ENCODE data around the gene CHPF2. TPM values are rescaled to one million over a fixed set of nuclear protein-coding genes. Genes with fewer than 3 reads are reported as not detected.

CHPF2 gene
- total and polyA plus RNA-seq, 2 experiments from 2014 or later: 4.8 to 26.1 TPM

DNA sequence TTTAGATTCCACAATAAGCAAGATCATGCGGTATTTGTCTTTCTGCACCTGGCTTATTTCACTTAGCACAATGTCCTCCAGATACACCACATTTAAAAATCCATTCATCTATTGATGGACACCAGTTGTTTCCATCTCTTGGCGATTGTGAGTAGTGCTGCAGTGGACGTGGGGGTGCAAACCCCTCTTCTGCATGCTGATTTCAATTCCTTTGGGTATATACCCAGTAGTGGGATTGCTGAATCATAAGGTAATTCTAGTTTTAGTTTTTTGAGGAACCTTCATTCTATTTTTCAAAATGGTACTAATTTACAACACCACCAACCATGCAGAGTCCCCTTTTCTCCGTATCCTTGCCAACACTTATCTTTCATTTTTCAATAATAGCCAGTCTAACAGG is 43.2 kb upstream of the CHPF2 start:
- Histone ChIP-seq H2AFZ (no peak overlapping the region), H3K79me2 (replicated peaks; ENCODE audit: insufficient read depth) (no peaks in the 10 kb centered on the region), H3K36me3 (ENCODE audit: insufficient read depth) (no peaks in the 10 kb centered on the region), H3F3A (replicated peaks; ENCODE audit: low read depth) (no peaks in the 10 kb centered on the region), H3K4me2 (no peak overlapping the region), H3K9me2 (ENCODE audit: insufficient read depth) (no peaks in the 10 kb centered on the region), H3K4me1 (ENCODE audit: insufficient read depth) (no peaks in the 10 kb centered on the region), H3K27ac (ENCODE audit: low read depth) (no peak overlapping the region), H3K4me3 (no peak overlapping the region), H4K20me1 (replicated peaks; ENCODE audit: insufficient read depth) (no peaks in the 10 kb centered on the region), H3K27me3 (ENCODE audit: insufficient read depth) (no peaks in the 10 kb centered on the region)
- DNase-seq (ENCODE audit: low spot score) (no peak), ATAC-seq (no peak)
- no peaks in the 10 kb centered on the region for H3K4me1 Mint-ChIP-seq
- no peaks in the 10 kb centered on the region for H3K9me3 Mint-ChIP-seq
- no peaks in the 10 kb centered on the region for H3K36me3 Mint-ChIP-seq (ENCODE audit: low read depth)
- H3K4me3 Mint-ChIP-seq: no peak overlapping the region
- TF ChIP-seq, protein P1, sequence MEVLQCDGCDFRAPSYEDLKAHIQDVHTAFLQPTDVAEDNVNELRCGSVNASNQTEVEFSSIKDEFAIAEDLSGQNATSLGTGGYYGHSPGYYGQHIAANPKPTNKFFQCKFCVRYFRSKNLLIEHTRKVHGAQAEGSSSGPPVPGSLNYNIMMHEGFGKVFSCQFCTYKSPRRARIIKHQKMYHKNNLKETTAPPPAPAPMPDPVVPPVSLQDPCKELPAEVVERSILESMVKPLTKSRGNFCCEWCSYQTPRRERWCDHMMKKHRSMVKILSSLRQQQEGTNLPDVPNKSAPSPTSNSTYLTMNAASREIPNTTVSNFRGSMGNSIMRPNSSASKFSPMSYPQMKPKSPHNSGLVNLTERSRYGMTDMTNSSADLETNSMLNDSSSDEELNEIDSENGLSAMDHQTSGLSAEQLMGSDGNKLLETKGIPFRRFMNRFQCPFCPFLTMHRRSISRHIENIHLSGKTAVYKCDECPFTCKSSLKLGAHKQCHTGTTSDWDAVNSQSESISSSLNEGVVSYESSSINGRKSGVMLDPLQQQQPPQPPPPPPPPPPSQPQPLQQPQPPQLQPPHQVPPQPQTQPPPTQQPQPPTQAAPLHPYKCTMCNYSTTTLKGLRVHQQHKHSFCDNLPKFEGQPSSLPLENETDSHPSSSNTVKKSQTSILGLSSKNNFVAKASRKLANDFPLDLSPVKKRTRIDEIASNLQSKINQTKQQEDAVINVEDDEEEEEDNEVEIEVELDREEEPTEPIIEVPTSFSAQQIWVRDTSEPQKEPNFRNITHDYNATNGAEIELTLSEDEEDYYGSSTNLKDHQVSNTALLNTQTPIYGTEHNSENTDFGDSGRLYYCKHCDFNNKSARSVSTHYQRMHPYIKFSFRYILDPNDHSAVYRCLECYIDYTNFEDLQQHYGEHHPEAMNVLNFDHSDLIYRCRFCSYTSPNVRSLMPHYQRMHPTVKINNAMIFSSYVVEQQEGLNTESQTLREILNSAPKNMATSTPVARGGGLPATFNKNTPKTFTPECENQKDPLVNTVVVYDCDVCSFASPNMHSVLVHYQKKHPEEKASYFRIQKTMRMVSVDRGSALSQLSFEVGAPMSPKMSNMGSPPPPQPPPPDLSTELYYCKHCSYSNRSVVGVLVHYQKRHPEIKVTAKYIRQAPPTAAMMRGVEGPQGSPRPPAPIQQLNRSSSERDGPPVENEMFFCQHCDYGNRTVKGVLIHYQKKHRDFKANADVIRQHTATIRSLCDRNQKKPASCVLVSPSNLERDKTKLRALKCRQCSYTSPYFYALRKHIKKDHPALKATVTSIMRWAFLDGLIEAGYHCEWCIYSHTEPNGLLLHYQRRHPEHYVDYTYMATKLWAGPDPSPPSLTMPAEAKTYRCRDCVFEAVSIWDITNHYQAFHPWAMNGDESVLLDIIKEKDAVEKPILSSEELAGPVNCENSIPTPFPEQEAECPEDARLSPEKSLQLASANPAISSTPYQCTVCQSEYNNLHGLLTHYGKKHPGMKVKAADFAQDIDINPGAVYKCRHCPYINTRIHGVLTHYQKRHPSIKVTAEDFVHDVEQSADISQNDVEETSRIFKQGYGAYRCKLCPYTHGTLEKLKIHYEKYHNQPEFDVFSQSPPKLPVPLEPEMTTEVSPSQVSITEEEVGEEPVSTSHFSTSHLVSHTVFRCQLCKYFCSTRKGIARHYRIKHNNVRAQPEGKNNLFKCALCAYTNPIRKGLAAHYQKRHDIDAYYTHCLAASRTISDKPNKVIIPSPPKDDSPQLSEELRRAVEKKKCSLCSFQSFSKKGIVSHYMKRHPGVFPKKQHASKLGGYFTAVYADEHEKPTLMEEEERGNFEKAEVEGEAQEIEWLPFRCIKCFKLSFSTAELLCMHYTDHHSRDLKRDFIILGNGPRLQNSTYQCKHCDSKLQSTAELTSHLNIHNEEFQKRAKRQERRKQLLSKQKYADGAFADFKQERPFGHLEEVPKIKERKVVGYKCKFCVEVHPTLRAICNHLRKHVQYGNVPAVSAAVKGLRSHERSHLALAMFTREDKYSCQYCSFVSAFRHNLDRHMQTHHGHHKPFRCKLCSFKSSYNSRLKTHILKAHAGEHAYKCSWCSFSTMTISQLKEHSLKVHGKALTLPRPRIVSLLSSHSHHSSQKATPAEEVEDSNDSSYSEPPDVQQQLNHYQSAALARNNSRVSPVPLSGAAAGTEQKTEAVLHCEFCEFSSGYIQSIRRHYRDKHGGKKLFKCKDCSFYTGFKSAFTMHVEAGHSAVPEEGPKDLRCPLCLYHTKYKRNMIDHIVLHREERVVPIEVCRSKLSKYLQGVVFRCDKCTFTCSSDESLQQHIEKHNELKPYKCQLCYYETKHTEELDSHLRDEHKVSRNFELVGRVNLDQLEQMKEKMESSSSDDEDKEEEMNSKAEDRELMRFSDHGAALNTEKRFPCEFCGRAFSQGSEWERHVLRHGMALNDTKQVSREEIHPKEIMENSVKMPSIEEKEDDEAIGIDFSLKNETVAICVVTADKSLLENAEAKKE (CRISPR knock-in tag; IDR thresholded peaks at IDR 0.05): no peak
- no peak for TF ChIP-seq ZNF331 (CRISPR knock-in tag; IDR thresholded peaks at IDR 0.05; ENCODE audit: low read depth)
- TF ChIP-seq, protein P2, sequence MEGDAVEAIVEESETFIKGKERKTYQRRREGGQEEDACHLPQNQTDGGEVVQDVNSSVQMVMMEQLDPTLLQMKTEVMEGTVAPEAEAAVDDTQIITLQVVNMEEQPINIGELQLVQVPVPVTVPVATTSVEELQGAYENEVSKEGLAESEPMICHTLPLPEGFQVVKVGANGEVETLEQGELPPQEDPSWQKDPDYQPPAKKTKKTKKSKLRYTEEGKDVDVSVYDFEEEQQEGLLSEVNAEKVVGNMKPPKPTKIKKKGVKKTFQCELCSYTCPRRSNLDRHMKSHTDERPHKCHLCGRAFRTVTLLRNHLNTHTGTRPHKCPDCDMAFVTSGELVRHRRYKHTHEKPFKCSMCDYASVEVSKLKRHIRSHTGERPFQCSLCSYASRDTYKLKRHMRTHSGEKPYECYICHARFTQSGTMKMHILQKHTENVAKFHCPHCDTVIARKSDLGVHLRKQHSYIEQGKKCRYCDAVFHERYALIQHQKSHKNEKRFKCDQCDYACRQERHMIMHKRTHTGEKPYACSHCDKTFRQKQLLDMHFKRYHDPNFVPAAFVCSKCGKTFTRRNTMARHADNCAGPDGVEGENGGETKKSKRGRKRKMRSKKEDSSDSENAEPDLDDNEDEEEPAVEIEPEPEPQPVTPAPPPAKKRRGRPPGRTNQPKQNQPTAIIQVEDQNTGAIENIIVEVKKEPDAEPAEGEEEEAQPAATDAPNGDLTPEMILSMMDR (conservative IDR thresholded peaks at IDR 0.05; ENCODE audit: low read depth in 2 of 2): no peak
- TF ChIP-seq EZH2 (IDR thresholded peaks at IDR 0.05; ENCODE audit: low read depth, unreplicated experiment): no peak
- no peak for TF ChIP-seq JUNB (IDR thresholded peaks at IDR 0.05; ENCODE audit: unreplicated experiment)
- TF ChIP-seq STAT1 (IDR thresholded peaks at IDR 0.05; ENCODE audit: unreplicated experiment): no peak
- no peak for TF ChIP-seq NANOG (IDR thresholded peaks at IDR 0.05; ENCODE audit: borderline replicate concordance)
- TF ChIP-seq ZNF114 (CRISPR knock-in tag; IDR thresholded peaks at IDR 0.05): no peak
- no peak for TF ChIP-seq CREB1 (CRISPR knock-in tag; IDR thresholded peaks at IDR 0.05; ENCODE audit: low read depth)
- TF ChIP-seq, protein P3, sequence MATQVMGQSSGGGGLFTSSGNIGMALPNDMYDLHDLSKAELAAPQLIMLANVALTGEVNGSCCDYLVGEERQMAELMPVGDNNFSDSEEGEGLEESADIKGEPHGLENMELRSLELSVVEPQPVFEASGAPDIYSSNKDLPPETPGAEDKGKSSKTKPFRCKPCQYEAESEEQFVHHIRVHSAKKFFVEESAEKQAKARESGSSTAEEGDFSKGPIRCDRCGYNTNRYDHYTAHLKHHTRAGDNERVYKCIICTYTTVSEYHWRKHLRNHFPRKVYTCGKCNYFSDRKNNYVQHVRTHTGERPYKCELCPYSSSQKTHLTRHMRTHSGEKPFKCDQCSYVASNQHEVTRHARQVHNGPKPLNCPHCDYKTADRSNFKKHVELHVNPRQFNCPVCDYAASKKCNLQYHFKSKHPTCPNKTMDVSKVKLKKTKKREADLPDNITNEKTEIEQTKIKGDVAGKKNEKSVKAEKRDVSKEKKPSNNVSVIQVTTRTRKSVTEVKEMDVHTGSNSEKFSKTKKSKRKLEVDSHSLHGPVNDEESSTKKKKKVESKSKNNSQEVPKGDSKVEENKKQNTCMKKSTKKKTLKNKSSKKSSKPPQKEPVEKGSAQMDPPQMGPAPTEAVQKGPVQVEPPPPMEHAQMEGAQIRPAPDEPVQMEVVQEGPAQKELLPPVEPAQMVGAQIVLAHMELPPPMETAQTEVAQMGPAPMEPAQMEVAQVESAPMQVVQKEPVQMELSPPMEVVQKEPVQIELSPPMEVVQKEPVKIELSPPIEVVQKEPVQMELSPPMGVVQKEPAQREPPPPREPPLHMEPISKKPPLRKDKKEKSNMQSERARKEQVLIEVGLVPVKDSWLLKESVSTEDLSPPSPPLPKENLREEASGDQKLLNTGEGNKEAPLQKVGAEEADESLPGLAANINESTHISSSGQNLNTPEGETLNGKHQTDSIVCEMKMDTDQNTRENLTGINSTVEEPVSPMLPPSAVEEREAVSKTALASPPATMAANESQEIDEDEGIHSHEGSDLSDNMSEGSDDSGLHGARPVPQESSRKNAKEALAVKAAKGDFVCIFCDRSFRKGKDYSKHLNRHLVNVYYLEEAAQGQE (IDR thresholded peaks at IDR 0.05; ENCODE audit: unreplicated experiment): no peak
- no peak for TF ChIP-seq EZH2phosphoT487 (IDR thresholded peaks at IDR 0.05; ENCODE audit: unreplicated experiment)
- TF ChIP-seq POLR2AphosphoS5 (IDR thresholded peaks at IDR 0.05; ENCODE audit: low read depth): no peak
- TF ChIP-seq, protein P4, sequence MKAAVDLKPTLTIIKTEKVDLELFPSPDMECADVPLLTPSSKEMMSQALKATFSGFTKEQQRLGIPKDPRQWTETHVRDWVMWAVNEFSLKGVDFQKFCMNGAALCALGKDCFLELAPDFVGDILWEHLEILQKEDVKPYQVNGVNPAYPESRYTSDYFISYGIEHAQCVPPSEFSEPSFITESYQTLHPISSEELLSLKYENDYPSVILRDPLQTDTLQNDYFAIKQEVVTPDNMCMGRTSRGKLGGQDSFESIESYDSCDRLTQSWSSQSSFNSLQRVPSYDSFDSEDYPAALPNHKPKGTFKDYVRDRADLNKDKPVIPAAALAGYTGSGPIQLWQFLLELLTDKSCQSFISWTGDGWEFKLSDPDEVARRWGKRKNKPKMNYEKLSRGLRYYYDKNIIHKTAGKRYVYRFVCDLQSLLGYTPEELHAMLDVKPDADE (IDR thresholded peaks at IDR 0.05): no peak
- peaks cover 3% of the 10 kb centered on the region for H3K27me3 Mint-ChIP-seq (ENCODE audit: insufficient read depth, low read depth, poor library complexity)
- H3K27ac Mint-ChIP-seq: no peak overlapping the region

Data from GM23338 (cell line).